Astrocyte of the spinal cord (primary cell): ENCODE data around the gene STXBP2.
"Not testable (repeated sequence)": the region's sequence is repeated elsewhere in the genome, so short reads cannot be mapped to it uniquely, and the experiment has no call there.

Experiments used
- DNase-seq: peaks from one replicate; pipeline ENCODE4 v3.0.0; 2011; ENCODE audit warnings: low read depth, low spot score
- H3K4me3 ChIP-seq: 2 replicates; pipeline ENCODE4 v1.5.1; 2011; ENCODE audit warnings: low read depth, mild to moderate bottlenecking, low read length, moderate library complexity
- CTCF ChIP-seq: IDR thresholded peaks from 2 replicates; pipeline ENCODE4 v1.5.1; 2012; ENCODE audit warnings: low read depth, mild to moderate bottlenecking, low read length, inconsistent platforms
- in situ Hi-C: cut with HindIII; loops from 2 replicates; pipeline ENCODE4 v1.10.0; 2017; ENCODE audit warnings: low sequenced_read_pairs

STXBP2 gene

DNA sequence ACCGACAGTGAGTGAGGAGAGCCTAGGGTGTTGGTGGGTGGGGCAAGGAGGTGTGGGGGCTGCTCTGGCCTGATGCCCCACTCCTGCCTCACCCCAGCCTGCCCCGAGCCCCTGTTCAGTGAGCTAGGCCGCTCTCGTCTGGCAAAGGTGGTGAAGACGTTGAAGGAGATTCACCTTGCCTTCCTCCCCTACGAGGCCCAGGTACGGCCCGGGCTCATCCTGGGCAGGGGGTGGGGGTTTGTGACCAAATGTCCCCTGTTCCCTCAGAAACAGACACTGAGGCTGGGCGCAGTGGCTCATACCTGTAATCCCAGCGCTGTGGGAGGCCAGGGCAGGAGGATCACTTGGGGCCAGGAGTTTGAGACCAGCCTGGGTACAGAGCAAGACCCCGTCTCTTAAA is 3.9 kb downstream of the STXBP2 start:
- no peak for DNase-seq
- in situ Hi-C loops: no loop called here
- H3K4me3 ChIP-seq: no peak overlapping the region
- no peak for TF ChIP-seq CTCF

- no peak overlapping the region for H3K4me3 ChIP-seq
- no peak for DNase-seq
- in situ Hi-C loops: no loop called here
- no peak for TF ChIP-seq CTCF
Measured at GRCh38 chr19:7641290-7642276, 4.7 kb downstream of the STXBP2 start.

GRCh38 chr19:7642295-7643030 is 5.6 kb downstream of the STXBP2 start:
- in situ Hi-C loops: no loop called here
- H3K4me3 ChIP-seq: no peak overlapping the region
- no peak for DNase-seq
- no peak for TF ChIP-seq CTCF

DNA sequence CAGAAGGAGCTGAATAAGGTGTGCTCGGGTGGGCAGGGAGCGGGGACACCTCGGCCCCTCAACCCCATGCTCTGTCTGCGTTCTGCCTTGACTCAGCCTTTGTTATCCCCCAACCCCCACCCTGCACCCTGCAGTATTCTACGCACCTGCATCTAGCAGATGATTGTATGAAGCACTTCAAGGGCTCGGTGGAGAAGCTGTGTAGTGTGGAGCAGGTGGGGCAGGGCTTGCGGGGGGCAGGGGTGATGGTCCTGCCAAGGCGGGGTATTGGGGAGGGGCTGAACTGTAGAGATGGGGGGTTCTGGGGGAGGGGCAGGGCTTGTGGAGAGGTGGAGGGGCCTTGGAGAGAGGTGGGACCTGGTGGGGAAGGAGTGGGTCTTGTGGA is 6.1 kb downstream of the STXBP2 start:
- no peak for DNase-seq
- in situ Hi-C loops: no loop called here
- TF ChIP-seq CTCF: no peak
- no peak overlapping the region for H3K4me3 ChIP-seq

DNA sequence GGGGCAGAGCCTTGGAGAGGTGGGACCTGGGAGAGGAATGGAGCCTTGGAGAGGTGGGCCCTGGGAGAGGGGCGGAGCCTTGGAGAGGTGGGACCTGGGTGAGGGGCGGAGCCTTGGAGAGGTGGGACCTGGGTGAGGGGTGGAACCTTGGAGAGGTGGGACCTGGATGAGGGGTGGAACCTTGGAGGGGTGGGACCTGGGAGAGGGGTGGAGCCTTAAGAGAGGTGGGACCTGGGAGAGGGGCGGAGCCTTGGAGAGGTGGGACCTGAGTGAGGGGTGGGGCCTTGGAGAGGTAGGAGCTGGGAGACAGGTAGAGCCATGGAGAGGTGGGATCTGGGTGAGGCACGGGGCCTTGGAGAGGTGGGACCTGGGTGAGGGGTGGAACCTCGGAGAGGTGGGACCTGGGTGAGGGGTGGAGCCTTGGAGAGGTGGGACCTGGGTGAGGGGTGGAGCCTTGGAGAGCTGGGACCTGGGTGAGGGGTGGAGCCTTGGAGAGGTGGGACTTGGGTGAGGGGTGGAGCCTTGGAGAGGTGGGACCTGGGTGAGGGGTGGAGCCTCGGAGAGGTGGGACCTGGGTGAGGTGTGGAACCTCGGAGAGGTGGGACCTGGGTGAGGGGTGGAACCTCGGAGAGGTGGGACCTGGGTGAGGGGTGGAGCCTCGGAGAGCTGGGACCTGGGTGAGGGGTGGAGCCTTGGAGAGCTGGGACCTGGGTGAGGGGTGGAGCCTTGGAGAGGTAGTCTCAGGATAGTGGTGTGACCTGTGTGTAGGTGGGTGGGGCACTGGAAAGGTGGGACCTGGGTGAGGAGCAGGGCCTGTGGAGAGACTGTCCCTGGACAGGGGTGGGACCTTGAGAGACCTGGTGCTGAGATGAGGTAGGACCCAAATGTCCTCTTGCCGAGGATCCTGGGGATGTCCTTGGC is 7.0 kb downstream of the STXBP2 start:
- DNase-seq, H3K4me3 ChIP-seq, in situ Hi-C loops: not testable (repeated sequence)

DNA sequence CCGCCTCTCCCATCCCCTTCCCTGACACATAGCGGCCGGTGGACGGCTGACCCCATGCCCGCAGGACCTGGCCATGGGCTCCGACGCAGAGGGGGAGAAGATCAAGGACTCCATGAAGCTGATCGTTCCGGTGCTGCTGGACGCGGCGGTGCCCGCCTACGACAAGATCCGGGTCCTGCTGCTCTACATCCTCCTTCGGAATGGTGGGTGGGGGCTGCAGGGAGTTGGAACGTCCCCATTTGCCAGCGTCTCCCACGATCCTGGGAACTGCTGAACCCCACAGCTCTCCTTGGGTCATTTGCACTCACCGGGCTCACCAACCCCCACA is 7.6 kb downstream of the STXBP2 start:
- TF ChIP-seq CTCF: no peak
- in situ Hi-C loops: no loop called here
- H3K4me3 ChIP-seq: no peak overlapping the region
- no peak for DNase-seq
